Measurements from ENCODE around the gene NTSR1.
"Not testable (repeated sequence)": the region's sequence is repeated elsewhere in the genome, so short reads cannot be mapped to it uniquely, and the experiment has no call there.

Gene NTSR1

DNA sequence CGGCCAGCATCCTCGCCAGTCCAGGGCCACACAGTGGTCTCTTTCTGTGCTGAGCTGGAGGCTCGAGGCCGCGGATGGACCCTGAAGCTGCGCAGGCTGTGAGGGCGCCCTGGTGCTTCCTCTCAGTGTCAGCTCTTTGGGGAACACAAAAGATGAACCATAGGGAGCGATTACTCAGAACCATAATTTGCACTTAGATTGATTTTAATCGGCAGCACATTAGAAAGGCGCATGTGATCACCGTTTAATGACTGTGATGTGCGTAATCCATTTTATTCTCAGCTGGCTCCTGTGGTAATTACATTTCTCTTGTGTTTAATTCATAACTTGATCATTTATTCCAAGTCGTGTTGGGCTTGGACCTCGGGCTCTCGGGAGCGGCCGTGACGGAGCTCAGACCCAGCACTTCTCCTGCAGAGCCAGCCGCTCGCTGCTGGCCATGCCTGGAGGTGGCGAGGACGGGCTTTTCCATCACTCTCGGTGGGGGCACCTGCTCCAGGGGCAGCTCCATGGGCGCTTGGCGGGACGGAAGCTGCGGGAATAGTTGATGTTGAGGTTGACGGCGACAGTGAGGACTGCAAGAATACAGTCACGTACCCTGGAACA lies 25.6 kb upstream of the NTSR1 start:
- no peak overlapping the region for H3K4me3 ChIP-seq (ENCODE audit: low read depth, low read length)
- TF ChIP-seq, protein P1, sequence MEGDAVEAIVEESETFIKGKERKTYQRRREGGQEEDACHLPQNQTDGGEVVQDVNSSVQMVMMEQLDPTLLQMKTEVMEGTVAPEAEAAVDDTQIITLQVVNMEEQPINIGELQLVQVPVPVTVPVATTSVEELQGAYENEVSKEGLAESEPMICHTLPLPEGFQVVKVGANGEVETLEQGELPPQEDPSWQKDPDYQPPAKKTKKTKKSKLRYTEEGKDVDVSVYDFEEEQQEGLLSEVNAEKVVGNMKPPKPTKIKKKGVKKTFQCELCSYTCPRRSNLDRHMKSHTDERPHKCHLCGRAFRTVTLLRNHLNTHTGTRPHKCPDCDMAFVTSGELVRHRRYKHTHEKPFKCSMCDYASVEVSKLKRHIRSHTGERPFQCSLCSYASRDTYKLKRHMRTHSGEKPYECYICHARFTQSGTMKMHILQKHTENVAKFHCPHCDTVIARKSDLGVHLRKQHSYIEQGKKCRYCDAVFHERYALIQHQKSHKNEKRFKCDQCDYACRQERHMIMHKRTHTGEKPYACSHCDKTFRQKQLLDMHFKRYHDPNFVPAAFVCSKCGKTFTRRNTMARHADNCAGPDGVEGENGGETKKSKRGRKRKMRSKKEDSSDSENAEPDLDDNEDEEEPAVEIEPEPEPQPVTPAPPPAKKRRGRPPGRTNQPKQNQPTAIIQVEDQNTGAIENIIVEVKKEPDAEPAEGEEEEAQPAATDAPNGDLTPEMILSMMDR (IDR thresholded peaks at IDR 0.05; ENCODE audit: borderline replicate concordance, insufficient read depth, low read depth, low read length) = no peak

DNA sequence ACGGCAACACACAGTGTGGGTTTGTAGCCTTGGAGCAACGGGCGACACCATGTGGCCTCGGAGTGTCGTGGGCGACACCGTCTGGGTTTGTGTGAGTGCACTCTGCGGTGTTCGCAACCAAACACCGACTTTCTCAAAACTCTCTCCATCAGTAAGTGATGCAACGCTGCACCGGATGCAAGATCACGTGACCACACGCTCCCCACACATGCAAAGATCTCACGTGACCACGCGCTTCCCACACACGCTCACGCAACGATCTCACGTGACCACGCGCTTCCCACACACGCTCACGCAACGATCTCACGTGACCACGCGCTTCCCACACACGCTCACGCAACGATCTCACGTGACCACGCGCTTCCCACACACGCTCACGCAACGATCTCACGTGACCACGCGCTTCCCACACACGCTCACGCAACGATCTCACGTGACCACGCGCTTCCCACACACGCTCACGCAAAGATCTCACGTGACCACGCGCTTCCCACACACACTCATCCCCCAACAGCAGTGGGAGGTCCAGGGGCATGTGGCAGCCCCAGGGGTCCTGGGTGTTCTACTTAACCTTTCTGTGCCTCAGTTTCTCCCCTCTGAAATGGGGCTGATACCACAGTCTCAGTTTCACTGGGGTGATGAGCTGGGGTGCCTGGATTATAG lies 24.8 kb upstream of the NTSR1 start:
- not testable (repeated sequence) for H3K4me3 ChIP-seq (ENCODE audit: low read depth, low read length)

DNA sequence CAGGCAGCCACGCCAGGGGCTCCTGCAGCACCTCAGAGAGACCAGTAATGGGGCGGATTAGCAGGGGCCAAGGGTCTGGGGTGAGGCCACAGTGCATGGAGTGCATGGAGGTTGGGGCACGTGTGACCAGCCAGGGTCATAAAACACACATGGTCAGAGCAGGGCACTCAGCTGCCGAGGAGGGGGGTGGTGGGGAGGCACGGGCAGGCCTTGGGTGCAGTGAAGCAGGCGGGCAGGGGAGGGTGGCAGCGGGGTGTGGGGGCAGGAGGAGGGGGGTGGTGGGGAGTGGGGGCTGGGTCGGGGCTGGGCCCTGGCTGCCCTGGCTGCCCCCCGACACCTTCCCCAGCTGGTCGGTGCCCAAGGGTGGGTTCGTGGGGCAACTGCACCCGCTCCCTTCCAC lies 23.7 kb upstream of the NTSR1 start:
- TF ChIP-seq, protein P1 (IDR thresholded peaks at IDR 0.05; ENCODE audit: borderline replicate concordance, insufficient read depth, low read depth, low read length) = no peak
- no peak overlapping the region for H3K4me3 ChIP-seq (ENCODE audit: low read depth, low read length)

DNA sequence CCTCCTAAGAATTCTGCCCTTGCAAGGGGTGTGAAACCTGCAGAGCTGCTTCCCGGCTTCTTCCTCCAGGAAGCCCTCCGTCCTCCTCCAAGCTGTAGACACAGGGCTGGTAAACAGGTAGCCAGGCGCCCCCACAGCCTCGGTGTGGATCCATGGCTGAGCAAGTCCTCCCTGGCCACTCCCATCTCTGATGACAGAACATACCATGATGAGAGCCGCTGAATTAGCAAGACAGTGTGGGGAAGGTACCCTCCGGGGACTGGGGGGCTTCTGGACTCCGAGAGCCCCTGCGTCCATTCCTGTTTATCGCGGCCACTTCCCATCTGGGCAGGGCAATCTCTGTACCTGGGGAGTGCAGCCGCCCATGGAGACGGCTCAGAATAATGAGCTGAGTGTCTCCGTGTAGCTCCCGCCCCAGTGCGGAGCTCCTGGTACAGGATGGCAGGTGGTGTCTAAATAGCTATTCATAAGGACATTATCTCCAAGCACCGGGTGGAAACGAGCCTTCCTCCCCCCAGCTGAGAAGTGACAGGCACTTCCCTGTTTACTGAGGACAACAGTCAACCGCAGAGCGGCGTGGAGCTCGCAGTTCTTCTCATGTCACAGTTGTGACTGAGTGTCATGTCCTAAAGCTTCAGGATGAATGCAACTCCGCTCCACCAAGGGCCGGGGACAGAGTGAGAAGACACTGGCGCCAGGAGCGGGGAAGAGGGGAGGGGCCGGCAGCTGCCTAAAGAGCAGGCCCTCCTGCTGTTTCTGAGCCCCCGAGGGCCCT lies 22.7 kb upstream of the NTSR1 start:
- no peak overlapping the region for H3K4me3 ChIP-seq (ENCODE audit: low read depth, low read length)
- TF ChIP-seq, protein P1 (IDR thresholded peaks at IDR 0.05; ENCODE audit: borderline replicate concordance, insufficient read depth, low read depth, low read length) = no peak

DNA sequence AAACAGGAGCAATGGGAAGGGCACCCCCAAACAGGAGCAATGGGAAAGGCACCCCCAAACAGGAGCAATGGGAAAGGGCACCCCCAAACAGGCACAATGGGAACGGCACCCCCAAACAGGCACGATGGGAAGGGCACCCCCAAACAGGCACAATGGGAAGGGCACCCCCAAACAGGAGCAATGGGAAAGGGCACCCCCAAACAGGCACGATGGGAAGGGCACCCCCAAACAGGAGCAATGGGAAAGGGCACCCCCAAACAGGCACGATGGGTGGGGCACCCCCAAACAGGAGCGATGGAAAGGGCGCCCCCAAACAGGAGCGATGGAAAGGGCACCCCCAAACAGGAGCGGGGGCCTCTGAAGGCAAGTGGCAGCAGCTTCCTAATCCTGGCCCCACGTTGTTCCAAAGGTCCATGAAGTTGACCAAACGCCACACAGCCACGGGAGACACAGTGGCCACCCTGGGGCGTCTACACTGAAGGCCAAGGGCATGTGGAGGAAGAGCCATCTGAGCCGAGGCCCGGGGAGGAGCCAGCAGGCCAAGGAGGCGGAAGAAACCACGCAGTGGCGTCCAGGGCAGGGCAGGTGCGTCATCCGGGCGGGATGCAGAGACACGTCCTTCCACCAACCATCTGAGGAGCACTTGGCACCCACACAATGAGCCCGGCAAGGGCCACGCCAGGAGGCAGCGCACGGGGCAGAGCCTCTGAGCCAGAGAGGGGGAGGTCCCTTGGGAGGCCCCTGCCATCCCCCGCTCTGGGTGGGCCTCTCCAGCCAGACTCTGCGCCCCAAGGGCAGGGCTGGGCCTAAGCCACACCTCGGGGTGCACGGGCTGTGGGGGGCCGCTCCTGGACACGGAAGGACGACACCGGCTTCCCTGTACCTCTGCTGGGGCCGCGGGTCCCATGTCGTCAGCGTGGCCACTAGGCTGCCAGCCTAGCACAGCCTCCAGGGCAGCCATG lies 21.5 kb upstream of the NTSR1 start:
- TF ChIP-seq, protein P1 (IDR thresholded peaks at IDR 0.05; ENCODE audit: borderline replicate concordance, insufficient read depth, low read depth, low read length) = no peak
- no peak overlapping the region for H3K4me3 ChIP-seq (ENCODE audit: low read depth, low read length)

DNA sequence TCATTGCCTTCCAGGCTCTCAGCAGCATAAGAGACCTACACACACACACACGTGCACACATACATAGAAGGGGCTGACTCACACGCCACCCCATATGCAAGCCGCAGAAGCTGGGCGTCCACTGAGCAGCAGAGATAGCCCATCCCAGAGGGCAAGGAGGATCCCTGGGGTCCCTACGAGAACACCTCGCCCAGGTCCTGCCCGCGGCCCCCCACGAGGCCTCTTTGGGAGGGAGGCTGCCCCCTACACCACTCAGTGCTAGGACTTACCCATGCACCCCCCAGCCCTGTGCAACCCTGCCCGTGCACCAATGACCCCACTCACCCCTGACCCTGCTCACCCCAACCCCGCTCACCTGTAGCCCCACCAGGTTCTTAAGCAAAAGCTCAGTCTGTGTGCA lies 20.6 kb upstream of the NTSR1 start:
- TF ChIP-seq, protein P1 (IDR thresholded peaks at IDR 0.05; ENCODE audit: borderline replicate concordance, insufficient read depth, low read depth, low read length) = no peak
- H3K4me3 ChIP-seq (ENCODE audit: low read depth, low read length) = no peak overlapping the region
